GM18498 (cell line): ENCODE measurements around the gene ZP3.
"Not testable (repeated sequence)": the region's sequence is repeated elsewhere in the genome, so short reads cannot be mapped to it uniquely, and the experiment has no call there.

Experiments used
- ATAC-seq: cut with Tn5 transposase; IDR thresholded peaks from one replicate; pipeline ENCODE4 v1.9.1; 2021; ENCODE audit warnings: mild to moderate bottlenecking, moderate library complexity; ENCODE audit not compliant: unreplicated experiment

The ZP3 gene

GRCh38 chr7:76424413-76425111, at the start of gene ZP3:
Gene ZP3, plus strand, starts transcription at chr7:76424950. Its CDS starts 15 bp downstream, at chr7:76424965.
- ATAC-seq, result peak; percentile 74

DNA sequence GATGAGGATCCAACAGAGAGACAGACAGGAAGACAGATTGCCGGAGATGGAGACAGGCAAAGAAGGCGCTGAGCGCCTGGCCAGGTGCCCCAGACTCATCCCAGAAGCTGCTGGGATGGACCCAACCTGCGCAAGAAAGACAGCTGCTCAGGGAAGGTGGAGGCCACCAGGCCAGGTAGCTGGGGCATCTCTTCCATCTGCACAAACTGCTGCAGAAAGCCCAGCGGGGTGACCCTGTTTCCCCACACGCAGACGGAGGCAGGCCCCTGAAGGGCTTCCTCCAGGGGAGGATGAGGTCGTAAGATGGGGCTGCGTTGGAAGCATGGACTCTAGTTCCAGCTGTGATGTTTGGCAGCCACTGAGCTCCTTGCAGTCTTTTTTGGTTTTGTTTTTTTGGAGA, 49.5 kb upstream of the ZP3 start:
- ATAC-seq, result no peak

DNA sequence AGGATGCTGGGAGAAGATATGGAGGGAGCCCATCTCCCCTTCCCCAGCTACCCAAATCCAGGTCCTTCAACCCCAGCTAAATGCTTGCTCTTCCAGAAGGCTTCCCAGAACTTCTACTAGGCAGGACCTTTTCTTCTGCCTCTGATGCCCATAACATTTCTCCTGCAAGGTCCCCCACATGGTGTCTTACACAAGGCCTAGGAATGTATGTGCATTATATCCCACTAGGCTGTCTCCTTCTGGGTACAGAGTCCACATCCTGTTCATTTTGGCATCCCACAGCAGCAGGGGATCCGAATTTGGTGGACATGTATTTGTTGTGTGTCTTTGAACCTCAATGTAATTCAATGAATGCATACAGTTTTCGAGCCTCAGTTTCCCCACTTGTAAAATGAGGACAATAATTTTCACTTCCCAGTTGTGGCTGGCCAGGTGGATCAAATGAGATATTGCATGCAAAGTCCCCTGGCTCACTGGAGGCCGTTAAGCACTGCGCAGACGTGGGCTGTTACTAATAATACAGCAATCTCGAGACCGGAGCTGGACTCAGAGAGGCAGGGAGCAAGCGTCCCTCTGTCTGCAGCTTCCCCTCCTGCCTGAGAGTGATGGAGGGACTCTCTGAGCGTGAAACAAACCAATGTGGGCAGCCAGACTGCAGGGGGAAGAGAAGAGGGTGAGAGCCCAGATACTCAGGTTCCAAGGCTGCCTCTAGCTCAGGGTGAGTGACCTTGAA, 47.4 kb upstream of the ZP3 start:
- ATAC-seq, result no peak

DNA sequence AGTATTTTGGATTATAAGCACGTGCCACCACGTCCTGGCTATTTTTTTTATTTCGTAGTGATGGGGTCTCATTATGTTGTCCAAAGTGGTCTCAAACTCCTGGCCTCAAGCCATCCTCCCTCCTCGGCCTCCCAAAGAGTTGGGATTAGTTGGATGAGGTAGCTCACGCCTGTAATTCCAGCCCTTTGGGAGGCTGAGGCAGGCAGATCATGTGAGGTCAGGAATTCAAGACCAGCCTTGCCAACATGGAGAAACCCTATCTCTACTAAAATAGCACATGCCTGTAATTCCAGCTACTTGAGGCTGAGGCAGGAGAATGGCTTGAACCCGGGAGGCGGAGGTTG, 44.2 kb upstream of the ZP3 start:
- no peak for ATAC-seq

DNA sequence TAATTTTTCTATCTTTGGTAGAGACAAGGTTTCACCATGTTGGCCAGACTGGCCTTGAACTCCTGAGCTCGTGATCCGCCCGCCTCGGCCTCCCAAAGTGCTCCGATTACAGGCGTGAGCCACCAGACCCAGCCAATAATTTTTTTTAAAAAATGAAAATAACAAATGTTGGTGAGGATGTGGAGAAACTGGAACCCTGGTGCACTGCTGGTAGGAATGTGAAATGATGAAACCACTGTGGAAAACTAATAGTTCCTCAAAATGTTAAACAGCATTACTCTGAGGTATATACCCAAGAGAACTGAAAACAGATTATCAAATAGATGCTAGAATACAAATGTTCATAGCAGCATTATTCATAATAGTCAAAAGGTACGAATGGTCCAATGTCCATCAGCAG, 42.9 kb upstream of the ZP3 start:
- no peak for ATAC-seq

DNA sequence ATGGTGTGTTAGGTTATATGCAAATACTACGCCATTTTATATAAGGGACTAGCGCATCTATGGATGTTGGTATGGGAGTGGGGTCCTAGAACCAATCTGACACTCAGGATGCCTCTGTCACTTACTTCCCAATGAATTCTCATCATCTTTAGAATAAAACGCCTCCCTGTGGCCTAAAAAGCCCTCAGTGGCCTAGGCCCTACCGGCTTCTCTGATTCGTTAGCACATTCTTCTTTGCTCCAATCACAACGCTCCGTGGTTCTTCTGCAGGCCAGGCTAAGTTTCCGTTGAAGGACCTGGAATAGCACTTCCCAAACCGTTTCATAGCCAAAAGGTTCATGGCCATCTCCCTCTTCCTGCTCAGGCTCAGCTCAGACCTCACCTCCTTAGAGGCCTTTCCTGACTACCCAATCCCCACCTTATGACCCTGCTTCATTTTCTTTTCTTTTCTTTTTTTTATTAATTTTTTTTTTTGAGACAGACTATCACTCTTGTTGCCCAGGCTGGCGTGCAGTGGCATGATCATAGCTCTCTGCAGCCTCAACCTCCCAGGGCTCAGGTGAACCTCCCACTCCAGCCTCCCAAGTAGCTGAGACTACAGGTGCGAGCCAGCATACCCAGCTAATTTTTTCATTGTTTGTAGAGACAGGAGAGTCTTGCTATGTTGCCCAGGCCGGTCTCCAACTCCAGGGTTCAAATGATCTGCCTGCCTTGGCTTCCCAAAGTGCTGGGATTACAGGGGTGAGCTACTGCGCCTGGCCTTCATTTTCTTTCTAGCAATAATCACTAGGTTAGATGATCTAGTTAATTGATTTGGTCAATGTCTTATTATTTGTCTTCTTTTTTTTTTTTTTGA, 41.4 kb upstream of the ZP3 start:
- ATAC-seq, result no peak

DNA sequence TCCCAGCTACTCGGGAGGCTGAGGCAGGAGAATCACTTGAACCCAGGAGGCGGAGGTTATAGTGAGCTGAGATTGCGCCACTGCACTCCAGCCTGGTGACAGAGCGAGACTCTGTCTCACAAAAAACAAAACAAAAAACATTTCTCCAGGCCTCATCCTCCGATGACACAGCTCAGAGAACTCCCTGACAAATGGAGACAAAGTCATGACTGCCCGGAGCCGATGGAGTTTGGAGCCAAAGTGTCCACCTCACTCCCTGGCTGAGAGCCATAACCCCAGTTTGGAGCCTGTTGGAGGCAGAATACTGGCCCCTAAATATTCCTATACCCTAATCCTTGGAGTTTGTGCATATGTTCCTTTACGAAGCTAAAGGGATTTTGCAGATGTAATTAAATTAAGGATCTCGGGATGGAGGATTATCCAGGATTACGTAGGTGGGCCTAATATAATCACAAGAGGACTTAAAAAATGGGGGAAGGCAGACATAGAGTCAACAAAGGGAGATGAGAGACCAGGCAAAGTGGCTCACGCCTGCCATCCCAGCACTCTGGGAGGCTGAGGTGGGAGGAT, 38.0 kb upstream of the ZP3 start:
- ATAC-seq, result no peak

DNA sequence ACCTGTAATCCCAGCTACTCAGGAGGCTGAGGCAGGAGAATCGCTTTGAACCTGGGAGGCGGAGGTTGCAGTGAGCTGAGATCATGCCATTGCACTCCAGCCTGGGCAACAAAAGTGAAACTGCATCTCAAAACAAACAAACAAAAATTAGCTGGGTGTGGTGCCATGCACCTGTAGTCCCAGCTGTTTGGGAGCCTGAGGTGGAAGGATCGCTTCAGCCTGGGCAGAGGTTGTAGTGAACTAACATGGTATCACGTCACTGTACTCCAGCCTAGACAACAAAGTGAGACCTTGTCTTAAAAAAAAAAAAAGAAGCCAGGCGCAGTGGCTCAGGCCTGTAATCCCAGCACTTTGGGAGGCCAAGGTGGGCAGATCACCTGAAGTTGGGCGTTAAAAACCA, 37.0 kb upstream of the ZP3 start:
- ATAC-seq, result not testable (repeated sequence)

DNA sequence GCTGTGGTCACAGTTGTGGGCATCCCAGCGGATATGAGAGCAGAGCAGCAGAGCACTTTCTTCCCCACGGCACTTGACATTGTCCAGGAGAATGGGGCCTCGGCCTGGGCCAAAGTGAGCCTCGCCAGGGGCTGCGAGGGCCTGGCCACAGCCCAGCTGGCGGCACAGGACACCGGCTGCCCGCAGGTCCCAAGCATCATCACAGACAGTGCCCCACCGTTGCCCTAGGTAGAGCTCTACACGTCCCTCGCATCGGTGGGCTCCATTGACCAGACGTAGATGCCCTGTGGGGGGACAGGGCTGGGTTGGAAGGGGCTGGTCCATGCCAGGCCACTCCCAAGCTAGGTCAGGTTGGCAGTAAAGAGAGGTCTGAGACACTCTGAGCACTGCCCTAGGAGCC, 34.7 kb upstream of the ZP3 start:
- ATAC-seq, result no peak

GRCh38 chr7:76392531-76393115, 32.1 kb upstream of the ZP3 start:
- ATAC-seq, result no peak

DNA sequence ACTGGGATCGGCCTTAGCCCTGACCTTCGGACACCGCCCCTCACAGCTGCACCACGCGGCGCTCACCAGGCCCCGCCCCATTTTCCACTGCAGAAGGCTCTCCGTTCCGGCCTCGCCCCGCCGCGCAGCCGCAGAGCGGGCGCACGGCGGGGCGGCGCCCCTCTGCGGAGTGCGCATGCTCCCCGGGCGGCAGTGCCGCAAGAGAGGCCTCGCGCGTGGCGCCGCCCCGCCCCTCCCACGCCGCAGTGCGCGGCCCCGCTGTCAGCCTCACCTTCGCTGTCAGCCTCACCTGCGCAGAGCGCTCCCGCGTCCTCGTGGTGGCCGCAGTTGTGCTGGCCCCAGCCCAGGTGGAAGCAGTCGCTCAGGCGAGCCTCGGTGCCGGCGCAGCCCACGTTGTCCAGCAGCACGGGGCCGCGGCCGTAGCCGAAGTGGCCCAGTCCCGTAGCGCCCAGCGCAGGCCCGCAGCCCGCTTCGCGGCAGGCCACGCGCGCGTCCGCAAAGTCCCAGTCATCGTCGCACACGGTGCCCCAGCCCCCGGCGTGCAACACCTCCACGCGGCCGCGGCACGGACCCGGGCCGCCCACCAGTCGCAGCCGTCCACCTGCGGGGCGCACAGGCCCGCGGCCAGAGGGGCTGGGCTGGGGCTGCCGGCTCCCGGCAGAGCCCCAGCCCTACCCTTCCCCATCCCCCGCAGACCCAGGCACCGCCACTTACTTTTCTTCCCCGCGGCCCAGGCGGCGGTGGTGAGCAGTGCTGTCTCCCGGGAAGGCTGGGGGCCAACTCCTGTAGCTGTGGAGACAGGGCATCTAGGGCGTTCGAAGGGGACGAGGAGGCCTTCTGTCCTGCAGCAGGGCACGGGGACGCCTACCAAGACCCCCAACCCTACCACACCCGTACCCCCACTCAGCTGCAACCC, 31.4 kb upstream of the ZP3 start:
- ATAC-seq, result peak; percentile 83

DNA sequence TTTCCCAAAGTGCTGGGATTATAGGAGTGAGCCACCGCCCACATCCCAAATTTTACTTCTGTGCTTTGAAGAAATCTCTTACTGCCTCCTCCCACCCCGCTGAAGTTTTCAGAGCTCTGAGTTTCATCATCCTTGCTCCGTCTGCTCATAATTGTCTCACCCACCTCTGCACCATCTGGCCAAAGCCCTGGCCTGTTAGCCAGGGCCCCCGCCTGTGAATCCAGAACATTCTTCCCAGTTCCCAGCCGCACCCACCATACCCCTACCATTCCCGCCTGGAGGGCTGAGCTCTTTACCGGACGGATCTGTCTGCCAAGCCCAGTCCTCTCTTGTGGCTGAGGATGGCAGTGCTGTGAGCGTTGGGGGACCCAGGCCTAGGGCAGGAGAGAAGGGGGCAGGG, 29.8 kb upstream of the ZP3 start:
- no peak for ATAC-seq

DNA sequence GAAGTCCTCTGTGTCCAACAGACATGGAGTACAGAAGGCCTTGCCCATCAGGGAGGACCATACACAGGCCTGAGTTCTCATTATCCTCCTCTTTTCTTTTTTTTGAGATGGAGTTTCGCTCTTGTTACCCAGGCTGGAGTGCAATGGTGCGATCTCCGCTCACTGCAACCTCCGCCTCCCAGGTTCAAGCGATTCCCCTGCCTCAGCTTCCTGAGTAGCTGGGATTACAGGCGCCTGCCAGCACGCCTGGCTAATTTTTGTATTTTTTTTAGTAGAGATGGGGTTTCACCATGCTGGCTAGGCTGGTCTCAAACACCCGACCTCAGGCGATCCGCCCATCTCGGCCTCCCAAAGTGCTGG, 29.2 kb upstream of the ZP3 start:
- not testable (repeated sequence) for ATAC-seq

DNA sequence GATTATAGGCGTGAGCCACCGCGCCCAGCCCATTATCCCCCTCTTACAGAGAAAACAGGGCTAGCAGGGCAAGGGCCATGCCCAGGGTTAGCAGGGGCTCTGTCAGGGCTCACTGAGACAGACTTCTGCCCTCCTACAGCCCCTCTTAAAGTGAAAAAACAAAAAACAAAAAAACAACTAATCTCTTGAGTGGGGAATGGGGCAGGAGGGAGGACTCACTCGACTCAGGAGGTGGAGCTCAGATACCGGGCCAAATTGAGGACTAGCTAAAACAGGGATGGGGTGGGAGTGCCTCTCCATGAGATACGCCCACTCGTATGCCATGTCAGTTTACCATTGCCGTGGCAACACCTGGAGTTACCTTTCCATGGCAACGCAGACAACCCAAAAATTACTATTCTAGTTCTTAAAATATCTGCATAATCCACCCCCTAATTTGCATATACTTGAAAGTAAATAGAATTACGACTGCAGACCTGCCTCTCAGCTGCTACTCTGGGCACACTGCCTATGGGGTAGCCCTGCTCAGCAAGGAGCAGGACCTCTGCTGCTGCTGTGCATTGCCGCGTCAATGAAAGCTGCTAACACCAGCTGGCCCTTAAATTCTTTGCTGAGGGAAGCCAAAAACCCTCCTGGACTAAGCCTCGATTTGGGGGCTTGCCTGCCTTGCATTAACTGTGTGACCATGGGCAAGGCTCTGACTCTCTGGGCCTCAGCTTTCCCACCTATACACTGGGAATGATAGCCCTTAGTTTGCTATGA, 28.6 kb upstream of the ZP3 start:
- ATAC-seq, result no peak

GRCh38 chr7:76396864-76397263, 27.9 kb upstream of the ZP3 start:
- ATAC-seq, result no peak

DNA sequence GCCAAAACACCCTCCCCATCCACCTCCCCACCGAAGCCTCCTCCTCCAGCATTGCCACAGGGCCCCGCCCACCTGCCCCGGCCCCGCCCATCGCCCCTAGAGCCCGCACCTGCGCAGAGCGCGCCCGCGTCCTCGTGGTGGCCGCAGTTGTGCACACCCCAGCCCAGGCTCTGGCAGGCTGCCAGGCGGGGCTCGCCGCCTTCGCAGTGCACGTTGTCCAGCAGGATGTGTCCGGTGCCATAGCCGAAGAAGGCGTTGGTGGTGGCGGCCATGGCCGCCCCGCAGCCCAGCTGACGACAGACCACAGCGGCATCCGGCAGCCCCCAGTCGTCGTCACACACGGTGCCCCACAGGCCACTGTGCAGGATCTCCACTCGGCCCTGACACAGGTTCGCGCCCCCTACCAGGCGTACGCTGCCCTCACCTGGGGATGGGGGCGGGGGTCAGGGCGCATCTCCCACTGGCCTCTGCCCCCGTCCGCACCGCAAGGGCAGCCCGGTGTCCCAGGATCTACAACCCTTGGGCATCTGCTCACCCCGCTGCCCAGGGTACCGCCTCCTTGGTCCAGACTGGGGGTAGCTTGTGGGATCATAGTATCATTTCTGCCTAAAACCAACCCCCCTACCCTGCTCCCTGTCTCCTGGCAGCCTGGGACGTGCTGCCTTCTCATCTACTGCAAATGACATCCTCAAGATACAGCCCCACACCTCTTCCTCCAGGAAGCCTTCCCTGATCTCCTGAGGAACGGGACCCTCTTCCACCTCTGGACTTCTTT, 27.2 kb upstream of the ZP3 start:
- ATAC-seq, result peak; percentile 29

GRCh38 chr7:76400248-76400647, 24.5 kb upstream of the ZP3 start:
- ATAC-seq, result no peak

DNA sequence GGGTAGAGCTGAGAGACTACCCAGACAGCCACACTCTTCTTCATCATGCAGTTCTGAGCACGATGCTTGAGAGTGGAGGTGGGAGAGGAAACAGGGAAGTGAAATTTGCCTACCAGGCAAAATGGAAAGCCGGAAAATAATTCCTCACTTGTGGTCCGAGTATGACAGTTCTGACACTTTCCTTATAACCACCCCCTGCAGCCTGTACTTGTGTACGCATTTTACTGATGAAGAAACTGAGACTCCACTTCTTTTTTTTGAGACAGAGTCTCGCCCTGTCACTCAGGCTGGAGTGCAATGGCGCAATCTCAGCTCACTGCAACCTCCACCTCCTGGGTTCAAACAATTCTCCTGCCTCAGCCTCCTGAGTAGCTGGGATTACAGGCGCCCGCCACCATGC, 21.7 kb upstream of the ZP3 start:
- ATAC-seq, result not testable (repeated sequence)
